CD14-positive monocyte (primary cell): ENCODE results near the gene DPP10. TPM values are rescaled to one million over a fixed set of nuclear protein-coding genes. Genes with fewer than 3 reads are reported as not detected.

Source experiments
- DNase-seq, 3 donors: peaks; one replicate each; pipeline ENCODE4 v3.0.0-alpha.2; 2011 to 2022
- H2AFZ ChIP-seq: 2 replicates; pipeline ENCODE4 v1.6.0; 2012; ENCODE audit warnings: mild to moderate bottlenecking, low read depth, low read length, inconsistent platforms; ENCODE audit not compliant: insufficient read depth, poor library complexity, severe bottlenecking
- H3K27ac ChIP-seq, 2 donors: 1 replicate in 1 of 2; 2 replicates in 1 of 2; pipeline ENCODE4 v1.5.1; 2012 to 2013; ENCODE audit warnings: low read length in 2 of 2, control low read depth in 1 of 2, inconsistent platforms in 1 of 2, low read depth in 1 of 2, mild to moderate bottlenecking in 1 of 2
- H3K27me3 ChIP-seq, 2 donors: one replicate each; pipeline versions ENCODE4 v1.6.0 to v1.6.1; 2011 to 2013; ENCODE audit warnings: low read length in 2 of 2; ENCODE audit not compliant: control insufficient read depth in 2 of 2, insufficient read depth in 2 of 2
- H3K36me3 ChIP-seq, 2 donors: replicated peaks in 1 of 2; 1 replicate in 1 of 2; 2 replicates in 1 of 2; pipeline versions ENCODE4 v1.5.1 to v1.6.1; 2012 to 2013; ENCODE audit warnings: low read length in 2 of 2, control low read depth in 1 of 2, inconsistent platforms in 1 of 2, mild to moderate bottlenecking in 1 of 2; ENCODE audit not compliant: insufficient read depth in 2 of 2, control insufficient read depth in 1 of 2
- H3K4me1 ChIP-seq, 2 donors: 1 replicate in 1 of 2; 2 replicates in 1 of 2; pipeline versions ENCODE4 v1.5.1 to v1.6.1; 2012 to 2013; ENCODE audit warnings: low read length in 2 of 2, control low read depth in 1 of 2, inconsistent platforms in 1 of 2, mild to moderate bottlenecking in 1 of 2, moderate library complexity in 1 of 2; ENCODE audit not compliant: insufficient read depth in 2 of 2, control insufficient read depth in 1 of 2
- H3K4me2 ChIP-seq: replicated peaks from 2 replicates; pipeline ENCODE3; 2012; ENCODE audit warnings: low read length, moderate library complexity, mild to moderate bottlenecking; ENCODE audit not compliant: poor library complexity, severe bottlenecking; ENCODE audit errors: extremely low read depth
- H3K4me3 ChIP-seq, 3 experiments: fragments of 200-600 bp in 1 of 3; sonication (generic) in 1 of 3; replicated peaks in 1 of 3; 1 replicate in 2 of 3; 2 replicates in 1 of 3; pipeline ENCODE4 v1.5.1; 2011 to 2013; ENCODE audit warnings: low read length in 3 of 3, mild to moderate bottlenecking in 3 of 3, control low read depth in 2 of 3, low read depth in 2 of 3, inconsistent platforms in 1 of 3, moderate library complexity in 1 of 3
- H3K79me2 ChIP-seq: 2 replicates; pipeline ENCODE4 v1.6.0; 2012; ENCODE audit warnings: mild to moderate bottlenecking, control low read depth, inconsistent platforms, low read length, moderate library complexity; ENCODE audit not compliant: insufficient read depth
- H3K9ac ChIP-seq: 2 replicates; pipeline ENCODE4 v1.6.0; 2017; ENCODE audit warnings: low read length, mild to moderate bottlenecking; ENCODE audit not compliant: insufficient read depth, poor library complexity, severe bottlenecking
- H3K9me3 ChIP-seq, 2 donors: replicated peaks in 1 of 2; 1 replicate in 1 of 2; 2 replicates in 1 of 2; pipeline versions ENCODE4 v1.5.1 to v1.6.1; 2012 to 2013; ENCODE audit warnings: low read length in 2 of 2, control low read depth in 1 of 2; ENCODE audit not compliant: control insufficient read depth in 1 of 2, insufficient read depth in 1 of 2
- H4K20me1 ChIP-seq: 2 replicates; pipeline ENCODE4 v1.6.0; 2012; ENCODE audit warnings: mild to moderate bottlenecking, low read length, control low read depth, moderate library complexity; ENCODE audit not compliant: insufficient read depth
- H3K27ac Mint-ChIP-seq, 7 donors: one replicate each; pipeline ENCODE4 v1.8.0; 2020; ENCODE audit warnings: mild to moderate bottlenecking in 7 of 7, mixed read lengths in 7 of 7, moderate library complexity in 6 of 7, inconsistent platforms in 2 of 7
- H3K27me3 Mint-ChIP-seq, 3 donors: one replicate each; pipeline ENCODE4 v1.8.0; 2021 to 2022; ENCODE audit warnings: low read depth in 3 of 3, mild to moderate bottlenecking in 3 of 3, mixed read lengths in 3 of 3, moderate library complexity in 3 of 3, inconsistent platforms in 1 of 3
- H3K36me3 Mint-ChIP-seq, 2 donors: one replicate each; pipeline ENCODE4 v1.8.0; 2020; ENCODE audit warnings: mixed read lengths in 2 of 2, inconsistent platforms in 1 of 2, mild to moderate bottlenecking in 1 of 2
- H3K4me1 Mint-ChIP-seq: one replicate; pipeline ENCODE4 v1.8.0; 2020; ENCODE audit warnings: mild to moderate bottlenecking, mixed read lengths
- H3K4me3 Mint-ChIP-seq, 2 donors: one replicate each; pipeline ENCODE4 v1.8.0; 2020; ENCODE audit warnings: mild to moderate bottlenecking in 2 of 2, mixed read lengths in 2 of 2, moderate library complexity in 1 of 2
- H3K9me3 Mint-ChIP-seq, 7 donors: one replicate each; pipeline ENCODE4 v1.8.0; 2020 to 2022; ENCODE audit warnings: mixed read lengths in 7 of 7, mild to moderate bottlenecking in 6 of 7, moderate library complexity in 6 of 7, inconsistent platforms in 2 of 7
- WGBS: methylation state at CpG from one replicate; pipeline ENCODE4 v1.1.5; 2013; ENCODE audit warnings: missing lambda C conversion rate; ENCODE audit not compliant: insufficient coverage; 5-methylcytosine and 5-hydroxymethylcytosine counted together
- intact Hi-C, 2 donors: fragments of 100-400 bp; cut with micrococcal nuclease; formaldehyde crosslinking; loops; one replicate each; pipeline versions ENCODE4 v1.15.0 to v1.15.1; 2023
- polyA plus RNA-seq, 3 donors: library from polyadenylated mRNA; depleted of rRNA in 1 of 3; unstranded in 2 of 3; stranded (reverse) in 1 of 3; fragments of 300-500 nt in 2 of 3; fragments of >200 nt in 1 of 3; fragmentation: Illumina TruSeq in 2 of 3; gene quantifications; 1 replicate in 2 of 3; 2 replicates in 1 of 3; pipeline ENCODE4 v1.2.3, GENCODE V29; 2012 to 2021
- TF ChIP-seq, protein P1 (sequence below): fragments of 200-600 bp; IDR thresholded peaks from one replicate; pipeline ENCODE4 v1.8.0; 2022; ENCODE audit warnings: antibody characterized with exemption, mild to moderate bottlenecking

Gene DPP10
- polyA plus RNA-seq, 3 donors, result not detected

DNA sequence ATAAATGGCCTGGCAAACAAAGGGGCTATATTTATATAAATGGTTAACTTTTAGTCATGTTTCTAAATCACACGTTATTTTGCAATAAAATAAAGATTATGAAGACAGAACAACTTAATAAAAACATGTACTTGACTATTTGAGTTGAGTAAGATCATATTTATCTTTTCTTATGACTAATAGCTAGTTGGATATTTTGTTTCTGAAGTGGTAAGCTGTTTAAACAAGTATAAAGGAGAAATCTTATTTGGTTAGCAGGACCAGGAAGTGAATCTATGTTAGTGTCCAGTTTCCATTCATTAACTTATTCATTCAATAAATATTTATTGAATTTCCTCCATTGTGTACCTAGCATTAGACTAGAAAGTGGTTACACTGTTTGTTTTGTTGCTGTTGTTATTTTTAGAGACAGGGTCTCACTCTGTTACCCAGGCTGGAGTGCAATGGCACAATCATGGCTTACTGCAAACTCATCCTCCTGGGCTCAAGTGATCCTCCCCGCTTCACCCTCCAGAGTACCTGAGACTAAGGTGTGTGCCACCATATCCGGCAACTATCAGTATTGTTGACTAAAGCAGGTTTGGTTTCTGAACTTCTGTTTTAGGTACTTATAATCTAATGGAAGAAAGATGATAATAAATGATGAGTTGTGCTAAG is 312.6 kb downstream of the DPP10 start:
- Histone ChIP-seq H3K4me2 (no peak overlapping the region), H3K4me1 (no peaks in the 10 kb centered on the region), H3K4me3 (no peak overlapping the region), H3K9me3 (peaks cover 3 to 4% of the 10 kb centered on the region in 2 donors), H4K20me1 (no peaks in the 10 kb centered on the region), H2AFZ (no peak overlapping the region), H3K36me3 (no peaks in the 10 kb centered on the region), H3K27me3 (no peaks in the 10 kb centered on the region), H3K9ac (no peak overlapping the region), H3K79me2 (no peaks in the 10 kb centered on the region), H3K27ac (no peak overlapping the region)
- Mint-ChIP-seq H3K27me3 (peaks cover 0 to 3% (median 2%) of the 10 kb centered on the region in 3 donors), H3K4me1 (no peaks in the 10 kb centered on the region), H3K27ac (no peak overlapping the region), H3K36me3 (no peaks in the 10 kb centered on the region), H3K4me3 (no peak overlapping the region), H3K9me3 (peaks cover 1 to 11% (median 5%) of the 10 kb centered on the region in 7 donors)
- no peak for DNase-seq
- TF ChIP-seq, protein P1, sequence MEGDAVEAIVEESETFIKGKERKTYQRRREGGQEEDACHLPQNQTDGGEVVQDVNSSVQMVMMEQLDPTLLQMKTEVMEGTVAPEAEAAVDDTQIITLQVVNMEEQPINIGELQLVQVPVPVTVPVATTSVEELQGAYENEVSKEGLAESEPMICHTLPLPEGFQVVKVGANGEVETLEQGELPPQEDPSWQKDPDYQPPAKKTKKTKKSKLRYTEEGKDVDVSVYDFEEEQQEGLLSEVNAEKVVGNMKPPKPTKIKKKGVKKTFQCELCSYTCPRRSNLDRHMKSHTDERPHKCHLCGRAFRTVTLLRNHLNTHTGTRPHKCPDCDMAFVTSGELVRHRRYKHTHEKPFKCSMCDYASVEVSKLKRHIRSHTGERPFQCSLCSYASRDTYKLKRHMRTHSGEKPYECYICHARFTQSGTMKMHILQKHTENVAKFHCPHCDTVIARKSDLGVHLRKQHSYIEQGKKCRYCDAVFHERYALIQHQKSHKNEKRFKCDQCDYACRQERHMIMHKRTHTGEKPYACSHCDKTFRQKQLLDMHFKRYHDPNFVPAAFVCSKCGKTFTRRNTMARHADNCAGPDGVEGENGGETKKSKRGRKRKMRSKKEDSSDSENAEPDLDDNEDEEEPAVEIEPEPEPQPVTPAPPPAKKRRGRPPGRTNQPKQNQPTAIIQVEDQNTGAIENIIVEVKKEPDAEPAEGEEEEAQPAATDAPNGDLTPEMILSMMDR, result no peak
- WGBS, result 100% methylated on average over 1 of the region's 3 CpGs
- intact Hi-C loops, result no loop called here

DNA sequence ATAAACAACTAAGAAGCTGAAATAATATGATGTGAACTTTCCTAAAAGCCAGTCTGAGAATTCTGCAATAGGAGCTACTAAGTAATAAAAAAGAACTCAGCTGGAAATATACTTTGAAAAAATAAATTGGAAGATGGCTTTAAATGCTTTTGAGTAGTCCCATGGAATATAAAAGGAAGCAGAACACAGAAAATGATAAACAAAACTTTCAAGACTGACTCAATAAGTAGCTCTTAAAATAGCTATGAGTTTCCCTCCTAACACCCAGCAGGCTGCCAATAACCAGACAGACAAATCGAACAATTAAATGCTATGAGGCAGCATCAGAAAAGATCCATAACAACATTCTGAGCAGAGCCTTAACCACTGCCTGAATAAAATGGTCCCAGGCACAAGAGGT is 319.9 kb downstream of the DPP10 start:
- DNase-seq, result no peak
- no peak overlapping the region for H3K27ac ChIP-seq
- no peak overlapping the region for H3K9ac ChIP-seq
- no peaks in the 10 kb centered on the region for H3K9me3 ChIP-seq
- H3K4me1 ChIP-seq, result no peaks in the 10 kb centered on the region
- no peak overlapping the region for H2AFZ ChIP-seq
- peaks cover 1 to 2% (median 2%) of the 10 kb centered on the region in 3 donors for H3K27me3 Mint-ChIP-seq
- no peaks in the 10 kb centered on the region for H3K36me3 ChIP-seq
- H3K36me3 Mint-ChIP-seq, result no peaks in the 10 kb centered on the region
- H3K4me1 Mint-ChIP-seq, result no peaks in the 10 kb centered on the region
- H4K20me1 ChIP-seq, result no peaks in the 10 kb centered on the region
- no peak overlapping the region for H3K4me3 ChIP-seq
- TF ChIP-seq, protein P1, result no peak
- no peak overlapping the region for H3K27ac Mint-ChIP-seq
- H3K9me3 Mint-ChIP-seq, result peaks cover 0 to 4% (median 2%) of the 10 kb centered on the region in 7 donors
- H3K4me2 ChIP-seq, result no peak overlapping the region
- WGBS, result no CpG with 5 or more reads among the region's 1 CpG
- H3K4me3 Mint-ChIP-seq, result no peak overlapping the region
- intact Hi-C loops, result no loop called here
- no peaks in the 10 kb centered on the region for H3K79me2 ChIP-seq
- no peaks in the 10 kb centered on the region for H3K27me3 ChIP-seq
